KMS-11 (cell line): ENCODE measurements around the gene SLC13A3.

ENCODE experiments used
- H2AFZ ChIP-seq: fragments of 200-600 bp; sonication (generic); 2 replicates; pipeline ENCODE4 v1.6.1; 2016; ENCODE audit warnings: antibody characterized with exemption, mixed run types, low read depth
- H3K27ac ChIP-seq: fragments of 200-600 bp; sonication (generic); 2 replicates; pipeline ENCODE4 v1.6.1; 2016; ENCODE audit warnings: mild to moderate bottlenecking, mixed run types
- H3K27me3 ChIP-seq: fragments of 200-600 bp; sonication (generic); 2 replicates; pipeline ENCODE4 v1.6.1; 2017; ENCODE audit warnings: mild to moderate bottlenecking, low read depth, mixed run types, moderate library complexity; ENCODE audit not compliant: insufficient read depth
- H3K36me3 ChIP-seq: fragments of 200-600 bp; sonication (generic); 2 replicates; pipeline ENCODE4 v1.6.1; 2017; ENCODE audit warnings: mild to moderate bottlenecking, mixed run types; ENCODE audit not compliant: insufficient read depth
- H3K4me1 ChIP-seq: fragments of 200-600 bp; sonication (generic); 2 replicates; pipeline ENCODE4 v1.6.1; 2016; ENCODE audit warnings: mild to moderate bottlenecking, low read depth, mixed run types; ENCODE audit not compliant: poor library complexity, severe bottlenecking
- H3K4me2 ChIP-seq: fragments of 200-600 bp; sonication (generic); 2 replicates; pipeline ENCODE4 v1.7.0; 2016; ENCODE audit warnings: mild to moderate bottlenecking, mixed run types
- H3K4me3 ChIP-seq: fragments of 200-600 bp; sonication (generic); IDR thresholded peaks from 2 replicates; pipeline ENCODE4 v1.6.1; 2017; ENCODE audit warnings: low read depth, low read length, mixed read lengths; ENCODE audit not compliant: insufficient read depth
- H3K79me2 ChIP-seq: fragments of 200-600 bp; sonication (generic); 2 replicates; pipeline ENCODE4 v1.6.1; 2016; ENCODE audit warnings: low read depth, mixed run types; ENCODE audit not compliant: insufficient read depth
- H3K9ac ChIP-seq: fragments of 200-600 bp; sonication (generic); 2 replicates; pipeline ENCODE4 v1.6.1; 2016; ENCODE audit warnings: mild to moderate bottlenecking, mixed run types
- H4K20me1 ChIP-seq: fragments of 200-600 bp; sonication (generic); 2 replicates; pipeline ENCODE4 v1.6.1; 2016; ENCODE audit warnings: mild to moderate bottlenecking, mixed run types; ENCODE audit not compliant: insufficient read depth
- CTCF ChIP-seq: fragments of 200-600 bp; sonication (generic); conservative IDR thresholded peaks from 2 replicates; pipeline ENCODE4 v1.6.1; 2017; ENCODE audit warnings: low read depth, mild to moderate bottlenecking, antibody characterized with exemption, low read length, moderate library complexity, mixed read lengths

SLC13A3 gene

GRCh38 chr20:46671866-46672542 lies 20.7 kb upstream of the SLC13A3 start:
- Histone ChIP-seq H3K9ac (no peak overlapping the region), H3K4me2 (no peak overlapping the region), H3K4me1 (no peaks in the 10 kb centered on the region), H3K27me3 (no peaks in the 10 kb centered on the region), H3K79me2 (no peaks in the 10 kb centered on the region), H3K4me3 (no peak overlapping the region), H3K27ac (no peak overlapping the region), H2AFZ (no peak overlapping the region), H3K36me3 (no peaks in the 10 kb centered on the region), H4K20me1 (no peaks in the 10 kb centered on the region)
- no peak for TF ChIP-seq CTCF

- H4K20me1 ChIP-seq, result no peaks in the 10 kb centered on the region
- no peaks in the 10 kb centered on the region for H3K36me3 ChIP-seq
- no peak for TF ChIP-seq CTCF
- no peaks in the 10 kb centered on the region for H3K4me1 ChIP-seq
- H3K9ac ChIP-seq, result no peak overlapping the region
- no peak overlapping the region for H2AFZ ChIP-seq
- no peaks in the 10 kb centered on the region for H3K79me2 ChIP-seq
- no peak overlapping the region for H3K4me3 ChIP-seq
- no peaks in the 10 kb centered on the region for H3K27me3 ChIP-seq
- H3K4me2 ChIP-seq, result no peak overlapping the region
- H3K27ac ChIP-seq, result no peak overlapping the region
Measured at GRCh38 chr20:46670585-46671584, 19.6 kb upstream of the SLC13A3 start.

GRCh38 chr20:46670228-46670584 lies 18.9 kb upstream of the SLC13A3 start:
- Histone ChIP-seq H3K4me3 (no peak overlapping the region), H3K4me1 (no peaks in the 10 kb centered on the region), H3K27me3 (no peaks in the 10 kb centered on the region), H2AFZ (no peak overlapping the region), H4K20me1 (no peaks in the 10 kb centered on the region), H3K4me2 (no peak overlapping the region), H3K36me3 (no peaks in the 10 kb centered on the region), H3K27ac (no peak overlapping the region), H3K79me2 (no peaks in the 10 kb centered on the region), H3K9ac (no peak overlapping the region)
- TF ChIP-seq CTCF, result no peak

GRCh38 chr20:46666818-46667515 lies 15.7 kb upstream of the SLC13A3 start:
- Histone ChIP-seq H3K4me1 (no peaks in the 10 kb centered on the region), H3K9ac (no peak overlapping the region), H2AFZ (no peak overlapping the region), H3K4me2 (no peak overlapping the region), H3K27me3 (no peaks in the 10 kb centered on the region), H4K20me1 (no peaks in the 10 kb centered on the region), H3K27ac (no peak overlapping the region), H3K79me2 (no peaks in the 10 kb centered on the region), H3K4me3 (no peak overlapping the region), H3K36me3 (no peaks in the 10 kb centered on the region)
- TF ChIP-seq CTCF, result no peak
